HG02610 (cell line): ENCODE measurements around the gene KCNH4.
"Not testable (repeated sequence)": the region's sequence is repeated elsewhere in the genome, so short reads cannot be mapped to it uniquely, and the experiment has no call there.

Experiments
- ATAC-seq: cut with Tn5 transposase; IDR thresholded peaks from one replicate; pipeline ENCODE4 v1.9.1; 2021; ENCODE audit warnings: mild to moderate bottlenecking, moderate library complexity; ENCODE audit not compliant: unreplicated experiment

The KCNH4 gene

GRCh38 chr17:42179911-42180410 lies 981 bp downstream of the KCNH4 start:
- ATAC-seq = no peak

- ATAC-seq = no peak
Observed at GRCh38 chr17:42179335-42179734, 1.6 kb downstream of the KCNH4 start.

GRCh38 chr17:42178817-42179216 lies 2.1 kb downstream of the KCNH4 start:
- ATAC-seq = no peak

- no peak for ATAC-seq
Observed at GRCh38 chr17:42177684-42178083, 3.3 kb downstream of the KCNH4 start.

GRCh38 chr17:42174126-42174783 lies 6.7 kb downstream of the KCNH4 start:
- no peak for ATAC-seq

- no peak for ATAC-seq
Observed at GRCh38 chr17:42171831-42172230, 9.1 kb downstream of the KCNH4 start.

- no peak for ATAC-seq
Observed at GRCh38 chr17:42169351-42169750, 11.6 kb downstream of the KCNH4 start.

- ATAC-seq = no peak
Observed at GRCh38 chr17:42167807-42168206, 13.1 kb downstream of the KCNH4 start.

- ATAC-seq = no peak
Observed at GRCh38 chr17:42166196-42166763, 14.7 kb downstream of the KCNH4 start.

- no peak for ATAC-seq
Observed at GRCh38 chr17:42165751-42166150, 15.2 kb downstream of the KCNH4 start.

- ATAC-seq = no peak
Observed at GRCh38 chr17:42163696-42164407, 17.1 kb downstream of the KCNH4 start.

- ATAC-seq = no peak
Observed at GRCh38 chr17:42163113-42163512, 17.8 kb downstream of the KCNH4 start.

- no peak for ATAC-seq
Observed at GRCh38 chr17:42160531-42160910, 20.4 kb downstream of the KCNH4 start.

- no peak for ATAC-seq
Observed at GRCh38 chr17:42159796-42160530, 21.0 kb downstream of the KCNH4 start.

- ATAC-seq = no peak
Observed at GRCh38 chr17:42155614-42156045, 25.3 kb downstream of the KCNH4 start.

GRCh38 chr17:42153919-42154742 lies 26.8 kb downstream of the KCNH4 start:
- no peak for ATAC-seq

- no peak for ATAC-seq
Observed at GRCh38 chr17:42146911-42147607, 33.9 kb downstream of the KCNH4 start.

GRCh38 chr17:42143138-42143537 lies 37.8 kb downstream of the KCNH4 start:
- not testable (repeated sequence) for ATAC-seq

- ATAC-seq = no peak
Observed at GRCh38 chr17:42142371-42142896, 38.5 kb downstream of the KCNH4 start.

- no peak for ATAC-seq
Observed at GRCh38 chr17:42141382-42141781, 39.6 kb downstream of the KCNH4 start.
